ENCODE results near the gene PLEKHF1.
"Not testable (repeated sequence)": the region's sequence is repeated elsewhere in the genome, so short reads cannot be mapped to it uniquely, and the experiment has no call there.

The PLEKHF1 gene

DNA sequence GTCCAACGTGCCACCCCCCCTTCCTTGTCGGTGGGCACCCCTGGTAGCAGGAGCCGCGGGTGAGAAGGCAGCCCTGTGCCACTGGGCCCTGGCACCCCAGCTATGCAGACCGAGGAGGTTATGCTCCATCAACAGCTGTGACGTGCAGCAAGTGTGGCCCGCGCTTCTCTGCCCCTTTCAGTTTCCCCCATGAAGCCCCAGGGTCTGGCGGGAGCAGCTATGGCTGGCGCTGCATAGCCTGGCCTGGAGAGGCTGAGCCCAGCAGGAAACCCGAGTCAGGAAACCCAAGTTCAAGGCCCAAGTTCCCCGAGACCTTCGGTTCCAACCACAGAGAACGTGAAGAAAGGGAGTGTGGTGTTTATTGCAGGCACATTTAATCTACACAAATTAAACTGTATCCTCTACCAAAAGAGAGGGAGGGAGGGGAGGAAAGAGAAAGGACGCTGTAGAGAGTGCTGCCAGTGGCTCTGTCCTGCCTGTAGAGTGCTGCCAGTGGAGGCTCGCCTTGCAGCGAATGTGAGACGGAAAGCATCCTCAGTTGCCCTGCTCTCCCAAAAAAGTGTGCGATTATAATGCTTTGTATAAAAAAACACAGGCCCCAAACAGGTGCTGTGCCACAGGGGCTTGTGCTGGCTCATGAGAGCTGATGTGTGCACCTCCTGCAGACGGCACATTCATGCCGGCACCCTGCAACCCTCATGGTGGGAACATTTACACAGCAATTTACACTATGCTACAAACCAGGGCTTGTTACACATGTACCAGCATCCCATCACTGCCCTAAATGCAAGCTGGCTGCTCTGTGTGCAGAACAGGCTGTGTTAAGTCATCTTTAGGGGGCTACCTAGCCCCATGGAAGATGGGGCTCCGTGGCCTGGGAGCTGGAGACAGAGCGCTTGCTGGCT lies 42.8 kb upstream of the PLEKHF1 start:
- Histone ChIP-seq H3K9me3 (ENCODE audit: low read depth, low read length) (no peaks in the 10 kb centered on the region), H3K4me3 (no peak overlapping the region), H3K27ac (no peak overlapping the region), H3K9ac (ENCODE audit: insufficient read length) (no peak overlapping the region), H3K36me3 (ENCODE audit: insufficient read depth, low read length) (no peaks in the 10 kb centered on the region)
- no peak for DNase-seq (ENCODE audit: low read depth, low spot score)
- TF ChIP-seq FOXP2 (optimal IDR thresholded peaks at IDR 0.05; ENCODE audit: control extremely low read depth, extremely low read length, insufficient read depth) (no peak), POLR2AphosphoS5 (IDR thresholded peaks at IDR 0.05; ENCODE audit: borderline replicate concordance, low read depth, low read length) (no peak), EZH2 (IDR thresholded peaks at IDR 0.05) (no peak)

DNA sequence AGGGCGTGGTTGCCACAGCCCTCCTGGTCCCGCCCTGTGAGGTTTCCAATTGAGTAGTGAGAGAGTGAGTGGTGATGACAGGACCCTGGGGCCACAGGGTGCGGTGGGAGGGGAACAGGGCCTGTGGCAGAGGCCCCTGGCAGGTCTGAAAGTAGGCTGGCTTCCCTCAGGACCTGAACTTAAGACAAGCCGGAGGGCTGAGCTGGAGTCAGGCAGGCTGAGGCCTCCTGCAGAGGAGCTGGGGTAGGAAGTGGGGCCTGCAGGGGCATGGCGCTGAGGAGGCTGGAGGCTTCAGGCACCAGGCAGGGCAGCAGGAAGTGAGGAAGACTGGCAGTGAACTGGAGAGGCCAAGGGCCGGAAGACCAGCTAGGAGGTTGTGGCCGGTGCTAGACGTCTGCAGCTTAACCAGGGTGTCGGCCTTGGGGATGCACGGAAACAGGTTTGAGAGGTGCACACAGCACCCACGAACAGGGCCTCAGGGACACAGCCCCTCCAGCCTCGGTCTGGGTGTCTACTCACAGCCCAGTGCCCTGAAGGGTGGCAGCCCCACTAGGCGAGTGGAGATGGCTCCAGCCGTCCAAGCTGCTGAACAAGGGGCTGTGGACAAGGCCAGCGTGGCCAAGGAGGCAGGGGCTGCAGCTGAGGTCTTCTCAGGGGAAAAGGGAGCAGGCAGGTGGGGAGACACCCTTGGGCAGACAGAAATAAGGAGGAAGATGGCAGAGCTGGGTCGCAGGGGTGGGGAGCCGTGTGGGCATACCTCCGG lies 41.4 kb upstream of the PLEKHF1 start:
- Histone ChIP-seq H3K9ac (ENCODE audit: insufficient read length) (no peak overlapping the region), H3K4me3 (no peak overlapping the region), H3K27ac (no peak overlapping the region), H3K9me3 (ENCODE audit: low read depth, low read length) (no peaks in the 10 kb centered on the region), H3K36me3 (ENCODE audit: insufficient read depth, low read length) (no peaks in the 10 kb centered on the region)
- TF ChIP-seq POLR2AphosphoS5 (IDR thresholded peaks at IDR 0.05; ENCODE audit: borderline replicate concordance, low read depth, low read length), result no peak
- no peak for TF ChIP-seq EZH2 (IDR thresholded peaks at IDR 0.05)
- no peak for TF ChIP-seq FOXP2 (optimal IDR thresholded peaks at IDR 0.05; ENCODE audit: control extremely low read depth, extremely low read length, insufficient read depth)
- no peak for DNase-seq (ENCODE audit: low read depth, low spot score)

DNA sequence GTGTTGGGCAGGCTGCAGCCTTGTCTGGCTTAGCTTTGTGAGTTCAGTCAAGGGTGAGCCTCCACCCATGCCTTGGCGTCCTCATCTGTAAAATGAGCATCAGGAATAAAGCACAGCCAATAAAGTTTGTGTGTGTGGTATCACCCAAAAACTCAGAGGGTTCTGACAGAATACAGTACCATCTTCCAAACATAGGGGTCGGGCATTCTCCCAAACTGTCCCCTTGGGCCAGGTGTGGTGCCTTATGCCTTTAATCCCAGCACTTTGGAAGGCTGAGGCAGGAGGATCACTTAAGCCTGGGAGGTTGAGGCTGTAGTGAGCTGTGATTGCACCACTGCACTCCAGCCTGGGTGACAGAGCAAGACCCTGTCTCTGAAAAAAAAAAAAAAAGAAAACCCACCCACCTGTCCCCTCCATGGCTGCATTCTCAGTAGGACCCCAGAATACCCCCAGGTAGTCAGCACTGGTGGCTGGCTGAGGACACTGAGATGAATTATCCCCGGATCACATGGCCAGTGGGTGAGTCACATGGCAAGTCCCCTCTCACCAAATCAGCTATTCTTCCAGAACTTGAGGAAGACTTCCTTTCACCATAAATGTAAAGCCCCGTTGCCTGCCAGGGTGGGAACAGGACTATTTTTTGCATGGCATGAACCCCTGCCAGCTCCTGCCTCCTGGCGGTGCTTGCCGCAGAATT lies 40.6 kb upstream of the PLEKHF1 start:
- TF ChIP-seq FOXP2 (optimal IDR thresholded peaks at IDR 0.05; ENCODE audit: control extremely low read depth, extremely low read length, insufficient read depth) (no peak), EZH2 (IDR thresholded peaks at IDR 0.05) (no peak)
- Histone ChIP-seq H3K9ac (ENCODE audit: insufficient read length) (no peak overlapping the region), H3K9me3 (ENCODE audit: low read depth, low read length) (no peaks in the 10 kb centered on the region), H3K4me3 (no peak overlapping the region), H3K27ac (no peak overlapping the region), H3K36me3 (ENCODE audit: insufficient read depth, low read length) (no peaks in the 10 kb centered on the region)
- no peak for DNase-seq (ENCODE audit: low read depth, low spot score)

DNA sequence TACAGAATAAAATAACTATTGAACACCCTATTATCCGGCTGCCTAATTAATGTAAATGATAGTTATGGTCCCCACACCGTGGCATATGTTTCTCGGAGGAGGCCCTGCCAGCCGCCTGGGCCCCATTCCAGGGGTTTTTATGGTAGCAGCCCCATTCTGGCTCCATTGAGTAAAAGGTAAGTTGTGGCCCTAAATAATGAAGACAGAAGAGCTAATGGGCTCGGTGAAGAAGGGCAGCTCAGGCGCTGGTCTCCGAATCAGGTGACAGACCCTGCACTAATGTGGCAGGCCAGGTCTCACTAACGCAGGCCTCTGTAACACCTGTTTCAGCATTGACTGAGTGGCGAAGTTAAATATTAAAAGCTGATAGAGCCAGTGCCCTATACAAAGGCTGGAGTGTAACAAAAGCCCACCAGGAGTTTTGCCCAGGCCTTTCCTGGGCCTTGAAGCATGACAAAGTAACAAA lies 40.0 kb upstream of the PLEKHF1 start:
- H3K36me3 ChIP-seq (ENCODE audit: insufficient read depth, low read length), result no peaks in the 10 kb centered on the region
- no peak overlapping the region for H3K4me3 ChIP-seq
- DNase-seq (ENCODE audit: low read depth, low spot score), result no peak
- TF ChIP-seq EZH2 (IDR thresholded peaks at IDR 0.05) (no peak), POLR2AphosphoS5 (IDR thresholded peaks at IDR 0.05; ENCODE audit: borderline replicate concordance, low read depth, low read length) (no peak), FOXP2 (optimal IDR thresholded peaks at IDR 0.05; ENCODE audit: control extremely low read depth, extremely low read length, insufficient read depth) (no peak)
- H3K9ac ChIP-seq (ENCODE audit: insufficient read length), result no peak overlapping the region
- H3K27ac ChIP-seq, result no peak overlapping the region
- no peaks in the 10 kb centered on the region for H3K9me3 ChIP-seq (ENCODE audit: low read depth, low read length)

DNA sequence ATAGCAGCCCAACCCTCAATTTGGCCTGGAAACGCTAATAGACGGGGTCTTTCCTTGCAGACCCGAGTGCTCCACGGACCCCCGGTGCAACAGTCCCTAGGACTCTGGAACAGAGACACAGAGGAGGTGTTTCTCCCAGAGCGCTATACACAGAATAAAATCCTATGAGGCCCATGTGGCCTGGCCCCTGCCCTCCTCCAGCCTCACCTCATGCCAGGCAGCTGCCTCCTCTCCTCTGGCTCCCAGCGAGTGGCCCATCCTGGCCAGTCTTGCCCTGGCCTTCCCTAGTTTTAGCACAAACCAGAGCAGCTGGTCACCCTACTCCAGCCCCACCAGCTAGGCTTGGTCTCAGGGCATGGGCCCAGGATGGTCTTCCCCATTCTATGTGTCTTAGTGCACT lies 38.9 kb upstream of the PLEKHF1 start:
- Histone ChIP-seq H3K27ac (no peak overlapping the region), H3K4me3 (no peak overlapping the region), H3K9ac (ENCODE audit: insufficient read length) (no peak overlapping the region), H3K9me3 (ENCODE audit: low read depth, low read length) (no peaks in the 10 kb centered on the region), H3K36me3 (ENCODE audit: insufficient read depth, low read length) (no peaks in the 10 kb centered on the region)
- no peak for DNase-seq (ENCODE audit: low read depth, low spot score)
- TF ChIP-seq EZH2 (IDR thresholded peaks at IDR 0.05), result no peak
- no peak for TF ChIP-seq FOXP2 (optimal IDR thresholded peaks at IDR 0.05; ENCODE audit: control extremely low read depth, extremely low read length, insufficient read depth)
- no peak for TF ChIP-seq POLR2AphosphoS5 (IDR thresholded peaks at IDR 0.05; ENCODE audit: borderline replicate concordance, low read depth, low read length)

DNA sequence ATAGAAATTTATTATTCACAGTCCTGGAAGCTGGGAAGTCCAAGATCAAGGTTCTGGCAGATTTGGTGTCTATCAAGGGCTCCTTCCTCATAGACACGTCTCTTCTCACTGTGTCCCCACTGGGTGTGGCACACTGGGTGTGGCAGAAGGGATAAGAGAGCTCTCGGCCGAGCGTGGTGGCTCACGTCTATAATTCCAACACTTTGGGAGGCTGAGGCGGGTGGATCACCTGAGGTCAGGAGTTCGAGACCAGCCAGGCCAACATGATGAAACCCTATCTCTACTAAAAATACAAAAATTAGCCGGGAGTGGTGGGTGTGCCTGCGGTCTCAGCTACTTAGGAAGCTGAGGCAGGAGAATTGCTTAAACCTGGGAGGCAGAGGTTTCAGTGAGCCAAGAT lies 38.4 kb upstream of the PLEKHF1 start:
- not testable (repeated sequence) for DNase-seq (ENCODE audit: low read depth, low spot score); H3K9me3 ChIP-seq (ENCODE audit: low read depth, low read length); H3K9ac ChIP-seq (ENCODE audit: insufficient read length); H3K4me3 ChIP-seq; H3K36me3 ChIP-seq (ENCODE audit: insufficient read depth, low read length); H3K27ac ChIP-seq

DNA sequence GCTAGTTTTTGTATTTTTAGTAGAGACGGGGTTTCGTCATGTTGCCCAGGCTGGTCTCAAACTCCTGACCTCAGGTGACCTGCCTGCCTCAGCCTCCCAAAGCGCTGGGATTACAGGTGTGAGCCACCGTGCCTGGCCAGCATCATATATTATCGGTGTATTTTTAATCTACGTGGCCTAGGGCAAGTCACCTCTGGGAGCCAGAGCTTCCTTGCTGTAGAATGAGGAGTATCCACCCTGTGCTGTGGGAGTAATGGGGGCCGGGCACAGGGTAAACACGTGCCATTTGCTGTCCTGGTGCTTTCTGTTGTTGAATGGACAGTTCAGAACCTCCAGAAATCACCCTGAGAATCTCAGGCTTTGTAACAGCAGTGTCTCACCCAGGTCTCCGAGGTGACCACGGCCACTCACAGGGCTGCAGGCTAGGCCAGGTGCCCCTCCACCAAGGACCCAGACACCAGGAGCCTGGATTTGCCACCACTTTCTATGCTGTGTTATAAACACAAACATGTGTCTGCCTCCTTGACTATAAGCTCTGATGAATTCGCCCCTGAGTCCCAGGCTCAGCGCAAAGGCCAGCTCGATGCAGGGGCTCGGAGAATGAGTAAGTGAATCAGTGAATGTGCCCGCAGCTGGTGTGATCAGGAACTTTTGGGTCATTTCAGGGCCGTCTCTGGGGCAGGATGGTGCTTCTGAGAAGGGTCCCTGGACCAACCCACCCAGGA lies 36.4 kb upstream of the PLEKHF1 start:
- H3K4me3 ChIP-seq, result no peak overlapping the region
- DNase-seq (ENCODE audit: low read depth, low spot score), result no peak
- H3K9ac ChIP-seq (ENCODE audit: insufficient read length), result no peak overlapping the region
- H3K9me3 ChIP-seq (ENCODE audit: low read depth, low read length), result no peaks in the 10 kb centered on the region
- H3K27ac ChIP-seq, result no peak overlapping the region
- no peak for TF ChIP-seq EZH2 (IDR thresholded peaks at IDR 0.05)
- TF ChIP-seq FOXP2 (optimal IDR thresholded peaks at IDR 0.05; ENCODE audit: control extremely low read depth, extremely low read length, insufficient read depth), result no peak
- TF ChIP-seq POLR2AphosphoS5 (IDR thresholded peaks at IDR 0.05; ENCODE audit: borderline replicate concordance, low read depth, low read length), result no peak
- no peaks in the 10 kb centered on the region for H3K36me3 ChIP-seq (ENCODE audit: insufficient read depth, low read length)
